ENCODE data around the gene TCAF2. TPM values are rescaled to one million over a fixed set of nuclear protein-coding genes. Genes with fewer than 3 reads are reported as not detected.
"Not testable (repeated sequence)": the region's sequence is repeated elsewhere in the genome, so short reads cannot be mapped to it uniquely, and the experiment has no call there.

The TCAF2 gene
- 0.64 TPM for total RNA-seq

- H3K9me3 ChIP-seq; H3K4me1 ChIP-seq; H3K27ac ChIP-seq; intact Hi-C loops (cut with DNase I); H3K27me3 ChIP-seq; H3K36me3 ChIP-seq: not testable (repeated sequence)
- H3K4me3 ChIP-seq: peak within 1 kb of the TSS in 1 of 2 donors; percentile 53
- peak in 1 of 2 donors; percentile 56 for DNase-seq (ENCODE audit: low spot score in 2 of 2)
These were observed at the start of gene TCAF2 for GRCh38 chr7:143620646-143621045. TSS of gene TCAF2 (plus strand) at chr7:143620974.

- H3K36me3 ChIP-seq; H3K4me3 ChIP-seq; DNase-seq (ENCODE audit: low spot score in 2 of 2); H3K9me3 ChIP-seq; intact Hi-C loops (cut with DNase I); H3K27me3 ChIP-seq; H3K27ac ChIP-seq; H3K4me1 ChIP-seq: not testable (repeated sequence)
These were observed 49.3 kb upstream of the TCAF2 start, which contains the start of gene CTAGE15 for GRCh38 chr7:143571501-143571900. TSS of gene CTAGE15 (plus strand) at chr7:143571801. CDS start at chr7:143571818, 17 bp downstream.

- H3K4me3 ChIP-seq; H3K36me3 ChIP-seq; H3K4me1 ChIP-seq; H3K9me3 ChIP-seq; H3K27me3 ChIP-seq; H3K27ac ChIP-seq; DNase-seq (ENCODE audit: low spot score in 2 of 2); intact Hi-C loops (cut with DNase I): not testable (repeated sequence)
These were observed 32.6 kb upstream of the TCAF2 start for GRCh38 chr7:143588183-143588582.

GRCh38 chr7:143589897-143590296 lies 30.9 kb upstream of the TCAF2 start:
- H3K27ac ChIP-seq; DNase-seq (ENCODE audit: low spot score in 2 of 2); intact Hi-C loops (cut with DNase I); H3K4me1 ChIP-seq; H3K27me3 ChIP-seq; H3K36me3 ChIP-seq; H3K9me3 ChIP-seq; H3K4me3 ChIP-seq: not testable (repeated sequence)

GRCh38 chr7:143598086-143598485 lies 22.7 kb upstream of the TCAF2 start:
- H3K4me3 ChIP-seq; H3K36me3 ChIP-seq; H3K27ac ChIP-seq; H3K9me3 ChIP-seq; H3K4me1 ChIP-seq; intact Hi-C loops (cut with DNase I); H3K27me3 ChIP-seq: not testable (repeated sequence)
- DNase-seq (ENCODE audit: low spot score in 2 of 2): peak in 1 of 2 donors; percentile 43

GRCh38 chr7:143603549-143603948 lies 17.2 kb upstream of the TCAF2 start:
- H3K9me3 ChIP-seq; H3K4me1 ChIP-seq; DNase-seq (ENCODE audit: low spot score in 2 of 2); H3K27me3 ChIP-seq; H3K4me3 ChIP-seq; H3K27ac ChIP-seq; intact Hi-C loops (cut with DNase I); H3K36me3 ChIP-seq: not testable (repeated sequence)

- intact Hi-C loops (cut with DNase I): not testable (repeated sequence)
These were observed 14.7 kb upstream of the TCAF2 start for GRCh38 chr7:143606088-143606487.

GRCh38 chr7:143615545-143615944 lies 5.2 kb upstream of the TCAF2 start:
- intact Hi-C loops (cut with DNase I): not testable (repeated sequence)

More at GRCh38 chr7:143606088-143606487, 14.7 kb upstream of the TCAF2 start:
- H3K27ac ChIP-seq; H3K4me3 ChIP-seq; H3K27me3 ChIP-seq; H3K9me3 ChIP-seq; H3K36me3 ChIP-seq; DNase-seq (ENCODE audit: low spot score in 2 of 2); H3K4me1 ChIP-seq: not testable (repeated sequence)

GRCh38 chr7:143617204-143617603 lies 3.6 kb upstream of the TCAF2 start:
- intact Hi-C loops (cut with DNase I); H3K4me3 ChIP-seq; H3K36me3 ChIP-seq; DNase-seq (ENCODE audit: low spot score in 2 of 2); H3K9me3 ChIP-seq; H3K27me3 ChIP-seq; H3K27ac ChIP-seq; H3K4me1 ChIP-seq: not testable (repeated sequence)

More at GRCh38 chr7:143615545-143615944, 5.2 kb upstream of the TCAF2 start:
- H3K9me3 ChIP-seq; H3K27ac ChIP-seq; H3K4me1 ChIP-seq; H3K27me3 ChIP-seq; DNase-seq (ENCODE audit: low spot score in 2 of 2); H3K4me3 ChIP-seq; H3K36me3 ChIP-seq: not testable (repeated sequence)

- H3K9me3 ChIP-seq; H3K27me3 ChIP-seq; H3K36me3 ChIP-seq; H3K4me1 ChIP-seq; intact Hi-C loops (cut with DNase I); H3K4me3 ChIP-seq; H3K27ac ChIP-seq: not testable (repeated sequence)
- TF ChIP-seq CTCF (IDR thresholded peaks at IDR 0.05): peak in 1 of 3 experiments; percentile 45
- peak in 1 of 2 donors; percentile 8 for DNase-seq (ENCODE audit: low spot score in 2 of 2)
These were observed 716 bp upstream of the TCAF2 start for GRCh38 chr7:143620058-143620457.

GRCh38 chr7:143621175-143621574 lies 401 bp downstream of the TCAF2 start:
- H3K27me3 ChIP-seq; H3K27ac ChIP-seq; DNase-seq (ENCODE audit: low spot score in 2 of 2); H3K9me3 ChIP-seq; intact Hi-C loops (cut with DNase I); H3K4me3 ChIP-seq; H3K4me1 ChIP-seq; H3K36me3 ChIP-seq: not testable (repeated sequence)

GRCh38 chr7:143622130-143622529 lies 1.4 kb downstream of the TCAF2 start:
- DNase-seq (ENCODE audit: low spot score in 2 of 2); H3K9me3 ChIP-seq; H3K36me3 ChIP-seq; H3K4me3 ChIP-seq; intact Hi-C loops (cut with DNase I); H3K27ac ChIP-seq; H3K4me1 ChIP-seq; H3K27me3 ChIP-seq: not testable (repeated sequence)

GRCh38 chr7:143630653-143631052 lies 9.9 kb downstream of the TCAF2 start:
- DNase-seq (ENCODE audit: low spot score in 2 of 2); H3K4me1 ChIP-seq; H3K4me3 ChIP-seq; H3K36me3 ChIP-seq; H3K9me3 ChIP-seq; intact Hi-C loops (cut with DNase I); H3K27me3 ChIP-seq; H3K27ac ChIP-seq: not testable (repeated sequence)

- DNase-seq (ENCODE audit: low spot score in 2 of 2); H3K9me3 ChIP-seq; H3K27me3 ChIP-seq; H3K27ac ChIP-seq; H3K4me1 ChIP-seq; intact Hi-C loops (cut with DNase I); H3K4me3 ChIP-seq; H3K36me3 ChIP-seq: not testable (repeated sequence)
These were observed 11.7 kb downstream of the TCAF2 start for GRCh38 chr7:143632506-143632905.
